ENCODE data around the gene ZNF492.

DNA sequence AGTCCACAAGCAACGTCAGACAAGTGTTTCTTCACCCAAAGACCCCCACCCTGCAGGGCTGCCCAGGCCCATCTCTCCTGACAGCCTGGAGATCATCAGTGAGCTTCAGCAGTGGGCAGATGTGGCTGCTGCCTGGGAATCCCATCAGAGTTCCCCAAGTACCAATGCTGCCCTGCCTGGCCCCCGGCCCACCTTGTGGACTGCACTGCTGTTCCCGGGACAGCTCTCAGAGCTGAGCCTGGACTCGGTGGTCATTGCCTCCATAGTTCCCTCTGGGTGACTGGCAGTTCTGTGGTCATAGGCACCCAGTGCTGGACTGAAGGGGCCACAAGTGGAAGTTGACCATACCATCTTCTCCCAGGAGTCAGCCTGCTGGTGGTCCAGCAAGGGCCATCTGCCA lies 24.5 kb upstream of the ZNF492 start:
- TF ChIP-seq POLR2A (IDR thresholded peaks at IDR 0.05; ENCODE audit: low read depth, low read length): no peak
- TF ChIP-seq, protein P1, sequence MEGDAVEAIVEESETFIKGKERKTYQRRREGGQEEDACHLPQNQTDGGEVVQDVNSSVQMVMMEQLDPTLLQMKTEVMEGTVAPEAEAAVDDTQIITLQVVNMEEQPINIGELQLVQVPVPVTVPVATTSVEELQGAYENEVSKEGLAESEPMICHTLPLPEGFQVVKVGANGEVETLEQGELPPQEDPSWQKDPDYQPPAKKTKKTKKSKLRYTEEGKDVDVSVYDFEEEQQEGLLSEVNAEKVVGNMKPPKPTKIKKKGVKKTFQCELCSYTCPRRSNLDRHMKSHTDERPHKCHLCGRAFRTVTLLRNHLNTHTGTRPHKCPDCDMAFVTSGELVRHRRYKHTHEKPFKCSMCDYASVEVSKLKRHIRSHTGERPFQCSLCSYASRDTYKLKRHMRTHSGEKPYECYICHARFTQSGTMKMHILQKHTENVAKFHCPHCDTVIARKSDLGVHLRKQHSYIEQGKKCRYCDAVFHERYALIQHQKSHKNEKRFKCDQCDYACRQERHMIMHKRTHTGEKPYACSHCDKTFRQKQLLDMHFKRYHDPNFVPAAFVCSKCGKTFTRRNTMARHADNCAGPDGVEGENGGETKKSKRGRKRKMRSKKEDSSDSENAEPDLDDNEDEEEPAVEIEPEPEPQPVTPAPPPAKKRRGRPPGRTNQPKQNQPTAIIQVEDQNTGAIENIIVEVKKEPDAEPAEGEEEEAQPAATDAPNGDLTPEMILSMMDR (IDR thresholded peaks at IDR 0.05; ENCODE audit: extremely low read depth in 1 of 2, insufficient read depth in 1 of 2, low read depth in 1 of 2, low read length in 2 of 2): no peak
- TF ChIP-seq, protein P2, sequence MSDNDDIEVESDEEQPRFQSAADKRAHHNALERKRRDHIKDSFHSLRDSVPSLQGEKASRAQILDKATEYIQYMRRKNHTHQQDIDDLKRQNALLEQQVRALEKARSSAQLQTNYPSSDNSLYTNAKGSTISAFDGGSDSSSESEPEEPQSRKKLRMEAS (IDR thresholded peaks at IDR 0.05; ENCODE audit: insufficient read depth, insufficient read length): no peak
